H1 (cell line): ENCODE data around the gene MAN1C1. TPM values are rescaled to one million over a fixed set of nuclear protein-coding genes. Genes with fewer than 3 reads are reported as not detected.

Source experiments
- CTCF ChIA-PET: fragments of 300-600 bp; sonication (Branson Sonifier 250); formaldehyde crosslinking; loops from one replicate; lab custom pipeline; 2021; ENCODE audit not compliant: partially characterized antibody; lab: Charles Lee
- POLR2A ChIA-PET: fragments of 300-600 bp; sonication (Branson Sonifier 250); formaldehyde crosslinking; loops from one replicate; lab custom pipeline; 2021; ENCODE audit warnings: inconsistent platforms; ENCODE audit not compliant: partially characterized antibody; lab: Charles Lee
- DNase-seq, 2 experiments: peaks; one replicate each; pipeline versions ENCODE4 v3.0.0 to v3.0.0-alpha.2; 2010 to 2022; ENCODE audit warnings: low spot score in 2 of 2, low read depth in 1 of 2, mixed read lengths in 1 of 2
- FAIRE-seq: peaks from 2 replicates; lab custom pipeline; 2011; peaks lifted over from hg19 to GRCh38; lab: Jason Lieb, UNC
- H2AFZ ChIP-seq: 2 replicates; pipeline ENCODE4 v1.8.1; 2012; ENCODE audit warnings: low read length, inconsistent platforms
- H2AK5ac ChIP-seq: 2 replicates; pipeline ENCODE4 v1.6.1; 2013; ENCODE audit warnings: low read depth, low read length
- H2BK120ac ChIP-seq: replicated peaks from 2 replicates; pipeline ENCODE3; 2013; ENCODE audit warnings: low read depth, low read length, inconsistent platforms
- H2BK12ac ChIP-seq: 2 replicates; pipeline ENCODE4 v1.6.1; 2013; ENCODE audit warnings: low read depth, low read length
- H2BK15ac ChIP-seq: 2 replicates; pipeline ENCODE4 v1.6.1; 2013; ENCODE audit warnings: low read length
- H2BK20ac ChIP-seq: 2 replicates; pipeline ENCODE4 v1.6.1; 2013; ENCODE audit warnings: low read length
- H2BK5ac ChIP-seq: 2 replicates; pipeline ENCODE4 v1.6.1; 2013; ENCODE audit warnings: low read depth, low read length
- H3K14ac ChIP-seq: 2 replicates; pipeline ENCODE4 v1.6.1; 2013; ENCODE audit warnings: inconsistent platforms; ENCODE audit not compliant: insufficient read length
- H3K18ac ChIP-seq: 2 replicates; pipeline ENCODE4 v1.6.1; 2013; ENCODE audit warnings: low read length; ENCODE audit errors: extremely low read depth
- H3K23ac ChIP-seq: 2 replicates; pipeline ENCODE4 v1.6.1; 2013; ENCODE audit warnings: inconsistent platforms; ENCODE audit not compliant: insufficient read length
- H3K23me2 ChIP-seq: 2 replicates; pipeline ENCODE4 v1.6.1; 2013; ENCODE audit warnings: low read depth, low read length
- H3K27ac ChIP-seq: 2 replicates; pipeline ENCODE4 v1.6.1; 2011; ENCODE audit warnings: low read depth, low read length, inconsistent platforms
- H3K27me3 ChIP-seq, 4 experiments: replicated peaks in 1 of 4; 1 replicate in 1 of 4; 2 replicates in 3 of 4; pipeline versions ENCODE4 v1.6.1 to v1.8.1; 2011 to 2013; ENCODE audit warnings: low read length in 3 of 4, mild to moderate bottlenecking in 3 of 4, inconsistent platforms in 2 of 4, mixed read lengths in 2 of 4, moderate library complexity in 1 of 4; ENCODE audit not compliant: control insufficient read depth in 3 of 4, insufficient read depth in 3 of 4; ENCODE audit errors: extremely low read depth in 1 of 4
- H3K36me3 ChIP-seq, 4 experiments: 2 replicates each; pipeline versions ENCODE4 v1.6.1 to v1.8.1; 2011 to 2013; ENCODE audit warnings: mild to moderate bottlenecking in 4 of 4, low read length in 3 of 4, moderate library complexity in 2 of 4, control low read depth in 1 of 4, inconsistent platforms in 1 of 4; ENCODE audit not compliant: insufficient read depth in 4 of 4, control insufficient read depth in 2 of 4
- H3K4ac ChIP-seq: replicated peaks from 2 replicates; pipeline ENCODE3; 2013; ENCODE audit warnings: low read length, low read depth, mixed read lengths, inconsistent platforms; ENCODE audit not compliant: insufficient read length
- H3K4me1 ChIP-seq, 4 experiments: replicated peaks in 1 of 4; 1 replicate in 1 of 4; 2 replicates in 3 of 4; pipeline versions ENCODE4 v1.6.1 to v1.8.1; 2011 to 2013; ENCODE audit warnings: low read length in 3 of 4, inconsistent platforms in 2 of 4, mixed read lengths in 1 of 4; ENCODE audit not compliant: insufficient read depth in 4 of 4, control insufficient read depth in 3 of 4
- H3K4me2 ChIP-seq, 2 experiments: 2 replicates each; pipeline versions ENCODE4 v1.6.1 to v1.8.1; 2011 to 2013; ENCODE audit warnings: low read depth in 2 of 2, low read length in 2 of 2, control low read depth in 1 of 2, inconsistent platforms in 1 of 2, mild to moderate bottlenecking in 1 of 2; ENCODE audit not compliant: insufficient read depth in 1 of 2
- H3K4me3 ChIP-seq, 4 experiments: fragments of 200-600, 300-600 bp in 1 of 4; sonication (generic), shearing (Covaris generic), sonication (Bioruptor Twin) in 1 of 4; 2 replicates each; pipeline versions ENCODE4 v1.5.1 to v1.8.1; 2011 to 2016; ENCODE audit warnings: low read length in 4 of 4, low read depth in 3 of 4, control low read depth in 2 of 4, inconsistent platforms in 2 of 4, mild to moderate bottlenecking in 2 of 4, mixed read lengths in 1 of 4, moderate library complexity in 1 of 4; ENCODE audit not compliant: insufficient read depth in 2 of 4; ENCODE audit errors: extremely low read depth in 1 of 4
- H3K56ac ChIP-seq: replicated peaks from 2 replicates; pipeline ENCODE3; 2013; ENCODE audit warnings: low read depth, mild to moderate bottlenecking, mixed read lengths, low read length, inconsistent platforms; ENCODE audit not compliant: insufficient read length
- H3K79me1 ChIP-seq: 2 replicates; pipeline ENCODE4 v1.6.1; 2013; ENCODE audit warnings: low read depth, low read length, control low read depth
- H3K79me2 ChIP-seq, 2 experiments: 2 replicates each; pipeline versions ENCODE4 v1.6.1 to v1.8.1; 2012 to 2013; ENCODE audit warnings: low read length in 2 of 2, mild to moderate bottlenecking in 2 of 2, inconsistent platforms in 1 of 2; ENCODE audit not compliant: insufficient read depth in 2 of 2, control insufficient read depth in 1 of 2
- H3K9ac ChIP-seq, 4 experiments: replicated peaks in 1 of 4; 1 replicate in 1 of 4; 2 replicates in 3 of 4; pipeline versions ENCODE4 v1.6.1 to v1.8.1; 2011 to 2013; ENCODE audit warnings: low read depth in 3 of 4, low read length in 3 of 4, control low read depth in 2 of 4, mild to moderate bottlenecking in 2 of 4, moderate library complexity in 2 of 4, inconsistent platforms in 1 of 4; ENCODE audit errors: extremely low read depth in 1 of 4
- H3K9me3 ChIP-seq, 2 experiments: 2 replicates each; pipeline versions ENCODE4 v1.6.1 to v1.8.1; 2012 to 2013; ENCODE audit warnings: mild to moderate bottlenecking in 2 of 2, moderate library complexity in 2 of 2, control low read depth in 1 of 2, inconsistent platforms in 1 of 2, low read depth in 1 of 2, low read length in 1 of 2, mixed read lengths in 1 of 2; ENCODE audit not compliant: insufficient read depth in 2 of 2
- H4K20me1 ChIP-seq, 2 experiments: replicated peaks in 1 of 2; 2 replicates each; pipeline versions ENCODE3 to v1.8.1; 2011 to 2013; ENCODE audit warnings: inconsistent platforms in 2 of 2, low read length in 2 of 2, mild to moderate bottlenecking in 1 of 2; ENCODE audit not compliant: insufficient read depth in 2 of 2, control insufficient read depth in 1 of 2
- H4K5ac ChIP-seq: 2 replicates; pipeline ENCODE4 v1.6.1; 2013; ENCODE audit warnings: low read length, low read depth, mixed read lengths, inconsistent platforms; ENCODE audit not compliant: insufficient read length
- H4K8ac ChIP-seq: 2 replicates; pipeline ENCODE4 v1.8.0; 2013; ENCODE audit warnings: mild to moderate bottlenecking, moderate library complexity, low read length, inconsistent platforms; ENCODE audit not compliant: insufficient read depth; ENCODE audit errors: extremely low read depth
- H4K91ac ChIP-seq: replicated peaks from 2 replicates; pipeline ENCODE3; 2013; ENCODE audit warnings: low read length, mixed read lengths, inconsistent platforms; ENCODE audit not compliant: insufficient read length
- CBX5 ChIP-seq: fragments of 300-800, 300-1000 bp; sonication (generic); IDR thresholded peaks from 2 replicates; pipeline ENCODE4 v1.7.1; 2016; ENCODE audit warnings: antibody characterized with exemption, low read length, low read depth
- HDAC6 ChIP-seq: IDR thresholded peaks from one replicate; pipeline ENCODE4 v1.7.1; 2012; ENCODE audit warnings: low read depth, mild to moderate bottlenecking, inconsistent platforms, low read length, moderate library complexity
- KDM1A ChIP-seq: fragments of 200-600, 300-600 bp; sonication (generic); IDR thresholded peaks from 2 replicates; pipeline ENCODE4 v1.7.1; 2016; ENCODE audit warnings: mild to moderate bottlenecking, low read length, borderline replicate concordance
- KDM4A ChIP-seq: IDR thresholded peaks from one replicate; pipeline ENCODE4 v1.7.1; 2012; ENCODE audit warnings: low read depth, mild to moderate bottlenecking, moderate library complexity, low read length, inconsistent platforms; ENCODE audit not compliant: severe bottlenecking
- MAFK ChIP-seq: IDR thresholded peaks from 2 replicates; pipeline ENCODE4 v1.6.1; 2012; ENCODE audit warnings: low read depth, mild to moderate bottlenecking, improper control_type of control experiment, low read length
- POU5F1 ChIP-seq: IDR thresholded peaks from 2 replicates; pipeline ENCODE4 v1.6.1; 2011; ENCODE audit warnings: low read depth, mild to moderate bottlenecking, low read length, moderate library complexity
- SIN3A ChIP-seq, 2 experiments: IDR thresholded peaks in 1 of 2; conservative IDR thresholded peaks in 1 of 2; 2 replicates each; pipeline ENCODE4 v1.6.1; 2011 to 2012; ENCODE audit warnings: low read length in 2 of 2, improper control_type of control experiment in 1 of 2, low read depth in 1 of 2, mild to moderate bottlenecking in 1 of 2
- WGBS, 2 experiments: shearing (Covaris generic) in 1 of 2; methylation state at CpG; one replicate each; pipeline versions ENCODE4 v1.1.6 to v1.1.7; 2013 to 2015; ENCODE audit warnings: low lambda C conversion rate in 2 of 2, mixed read lengths in 2 of 2, inconsistent platforms in 1 of 2, low coverage in 1 of 2, missing lambda C conversion rate in 1 of 2; ENCODE audit not compliant: insufficient replicate concordance in 2 of 2, insufficient coverage in 1 of 2, insufficient read length in 1 of 2; ENCODE audit errors: extremely low coverage in 1 of 2, missing lambda C conversion rate in 1 of 2; 5-methylcytosine and 5-hydroxymethylcytosine counted together
- polyA plus RNA-seq, 7 experiments: library from polyadenylated mRNA; depleted of rRNA in 3 of 7; stranded (reverse) in 5 of 7; unstranded in 2 of 7; fragments of >200 nt in 5 of 7; fragments of 200-250 nt in 2 of 7; gene quantifications; 1 replicate in 5 of 7; 2 replicates in 1 of 7; 4 replicates in 1 of 7; pipeline versions ENCODE4 v1.2.1 to v1.2.3, GENCODE V29; 2011 to 2013; ENCODE audit warnings: missing spikeins in 2 of 7, mixed read lengths in 2 of 7
- total RNA-seq: library from RNA; stranded (reverse); fragmentation: NEBNext Ultra II Directional; extraction: Animal tissue kit (Norgen Biotek cat#: 25700); gene quantifications from 2 replicates; pipeline ENCODE4 v1.2.1, GENCODE V29; 2021

The MAN1C1 gene
- total and polyA plus RNA-seq, 2 of the 8 experiments (the other 6 are each of a cell fraction or from before 2014, with no cell fraction given): 7.8 to 15.2 TPM

- ChIA-PET POLR2A (interaction anchor here (1.0 kb wide), 1 partner anchor 48 kb away, joined by 3 read pairs; no protein-coding TSS in a partner anchor), CTCF (interaction anchor here (1.1 to 1.2 kb wide), 2 partner anchors 14 to 15 kb away, joined by 3 to 4 read pairs; no protein-coding TSS in a partner anchor)
- DNase-seq (no peak), FAIRE-seq (no peak)
- Histone ChIP-seq H3K9ac (no peak overlapping the region; a peak in 1 of 7 replicates), H3K4me2 (no peak overlapping the region), H2BK15ac (no peak overlapping the region; the same call in 1 of the 2 replicates), H3K14ac (no peak overlapping the region), H2AK5ac (no peak overlapping the region), H3K4me3 (no peak overlapping the region), H3K4me1 (peaks cover 0 to 13% (median 3%) of the 10 kb centered on the region in 4 experiments; a peak in 4 of 7 replicates), H3K79me1 (no peaks in the 10 kb centered on the region), H2BK20ac (no peak overlapping the region), H3K23ac (no peak overlapping the region), H2BK5ac (no peak overlapping the region), H3K23me2 (peaks cover 6% of the 10 kb centered on the region; the same call in 1 of the 2 replicates), H3K27me3 (no peaks in the 10 kb centered on the region; a peak in 1 of 7 replicates), H2AFZ (no peak overlapping the region), H4K91ac (no peak overlapping the region), H4K20me1 (peaks cover 0 to 6% of the 10 kb centered on the region in 2 experiments), H3K9me3 (no peaks in the 10 kb centered on the region), H2BK120ac (no peak overlapping the region), H3K79me2 (no peaks in the 10 kb centered on the region), H3K27ac (no peak overlapping the region), H4K8ac (no peak overlapping the region), H2BK12ac (no peak overlapping the region), H3K4ac (no peak overlapping the region), H4K5ac (no peak overlapping the region), H3K18ac (no peak overlapping the region), H3K56ac (no peak overlapping the region), H3K36me3 (no peaks in the 10 kb centered on the region)
- 92% methylated on average over 4 of the region's 4 CpGs; no CpG with 5 or more reads in 1 of the 2 experiments for WGBS, 2 experiments
- TF ChIP-seq MAFK (no peak), CBX5 (no peak), KDM4A (no peak), HDAC6 (no peak), POU5F1 (no peak), KDM1A (no peak), SIN3A (conservative IDR thresholded peaks at IDR 0.05 in 1 of 2, IDR thresholded peaks at IDR 0.05 in 1 of 2; ENCODE audit: low read depth in 1 of 2, low read length in 2 of 2) (no peak)
Measured at GRCh38 chr1:25773441-25774125, 157.0 kb downstream of the MAN1C1 start.
